Smooth muscle cell (in vitro differentiated cells): ENCODE data around the gene SAMD4B. TPM values are rescaled to one million over a fixed set of nuclear protein-coding genes. Genes with fewer than 3 reads are reported as not detected.

ENCODE experiments used
- DNase-seq: peaks from one replicate; lab custom pipeline; 2025; ENCODE audit not compliant: unreplicated experiment; lab: John Stamatoyannopoulos, UW
- H2AFZ ChIP-seq: fragments of 200-600 bp; sonication (generic); 2 replicates; pipeline ENCODE4 v1.6.0; 2016; ENCODE audit warnings: antibody characterized with exemption, low read depth, mild to moderate bottlenecking
- H3F3A ChIP-seq: fragments of 200-600 bp; sonication (generic); 2 replicates; pipeline ENCODE4 v1.6.0; 2017; ENCODE audit warnings: antibody characterized with exemption, low read depth
- H3K27ac ChIP-seq: fragments of 200-600 bp; sonication (generic); 2 replicates; pipeline ENCODE4 v1.5.1; 2016; ENCODE audit warnings: low read depth, mild to moderate bottlenecking
- H3K27me3 ChIP-seq: fragments of 200-600 bp; sonication (generic); 2 replicates; pipeline ENCODE4 v1.6.1; 2016; ENCODE audit warnings: low read depth, mild to moderate bottlenecking
- H3K36me3 ChIP-seq: fragments of 200-600 bp; sonication (generic); 2 replicates; pipeline ENCODE4 v1.5.1; 2016; ENCODE audit warnings: low read depth
- H3K4me1 ChIP-seq: fragments of 200-600 bp; sonication (generic); 2 replicates; pipeline ENCODE4 v1.5.1; 2016; ENCODE audit warnings: low read depth
- H3K4me2 ChIP-seq: fragments of 200-600 bp; sonication (generic); 2 replicates; pipeline ENCODE4 v1.6.0; 2016; ENCODE audit warnings: mild to moderate bottlenecking
- H3K4me3 ChIP-seq: fragments of 200-600 bp; sonication (generic); 2 replicates; pipeline ENCODE4 v1.5.1; 2016; ENCODE audit warnings: mild to moderate bottlenecking
- H3K79me2 ChIP-seq: fragments of 200-600 bp; sonication (generic); 2 replicates; pipeline ENCODE4 v1.6.0; 2016; ENCODE audit warnings: low read depth, mild to moderate bottlenecking
- H3K9ac ChIP-seq: fragments of 200-600 bp; sonication (generic); 2 replicates; pipeline ENCODE4 v1.6.0; 2016; ENCODE audit warnings: low read depth
- H3K9me3 ChIP-seq: fragments of 200-600 bp; sonication (generic); replicated peaks from 2 replicates; pipeline ENCODE4 v1.5.1; 2016; ENCODE audit warnings: low read depth
- H4K20me1 ChIP-seq: fragments of 200-600 bp; sonication (generic); 2 replicates; pipeline ENCODE4 v1.6.0; 2016; ENCODE audit warnings: low read depth
- WGBS: methylation state at CpG from one replicate; pipeline ENCODE4 v1.1.7; 2016; ENCODE audit warnings: low lambda C conversion rate; 5-methylcytosine and 5-hydroxymethylcytosine counted together
- polyA plus RNA-seq: library from polyadenylated mRNA; unstranded; fragments of >200 nt; fragmentation: Nextera tagmentation; extraction: Ambion mirVana; gene quantifications from 2 replicates; pipeline ENCODE4 v1.2.1, GENCODE V29; 2016
- total RNA-seq: library from RNA; depleted of rRNA; stranded (reverse); fragments of >200 nt; gene quantifications from 2 replicates; pipeline ENCODE4 v1.2.3, GENCODE V29; 2014
- TF ChIP-seq, protein P1 (sequence below): fragments of 200-600 bp; sonication (generic); IDR thresholded peaks from 2 replicates; pipeline ENCODE4 v1.5.1; 2017; ENCODE audit warnings: borderline replicate concordance, mild to moderate bottlenecking, antibody characterized with exemption; ENCODE audit not compliant: insufficient read depth, poor library complexity, severe bottlenecking

The SAMD4B gene
- total and polyA plus RNA-seq, 2 experiments from 2014 or later = 58.3 to 61.8 TPM

DNA sequence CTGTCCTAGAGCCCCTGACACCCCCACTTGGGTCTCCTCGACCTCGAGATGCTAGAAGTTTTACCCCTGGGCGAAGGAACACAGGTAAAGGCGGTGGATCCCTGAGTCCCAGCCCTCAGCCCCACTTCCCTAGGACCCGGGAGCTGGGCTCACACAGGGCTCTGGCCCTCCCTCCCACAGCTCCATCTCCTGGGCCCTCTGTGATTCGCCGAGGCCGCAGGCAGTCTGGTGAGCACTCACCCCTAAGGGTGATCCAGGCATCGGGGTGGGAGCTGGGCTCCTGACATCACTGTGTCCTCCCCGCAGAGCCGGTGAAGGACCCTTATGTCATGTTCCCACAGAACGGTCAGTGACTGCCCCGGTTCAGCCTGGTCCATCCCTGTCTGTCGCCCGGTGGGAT is 78.5 kb downstream of the SAMD4B start:
- no peaks in the 10 kb centered on the region for H3K27me3 ChIP-seq
- no peaks in the 10 kb centered on the region for H3K4me1 ChIP-seq
- WGBS = 98% methylated on average over 15 of the region's 15 CpGs
- DNase-seq = no peak
- peaks cover 10% of the 10 kb centered on the region for H3F3A ChIP-seq
- peaks cover 11% of the 10 kb centered on the region for H4K20me1 ChIP-seq
- no peak overlapping the region for H3K4me3 ChIP-seq
- H2AFZ ChIP-seq = no peak overlapping the region
- H3K9ac ChIP-seq = no peak overlapping the region
- TF ChIP-seq, protein P1, sequence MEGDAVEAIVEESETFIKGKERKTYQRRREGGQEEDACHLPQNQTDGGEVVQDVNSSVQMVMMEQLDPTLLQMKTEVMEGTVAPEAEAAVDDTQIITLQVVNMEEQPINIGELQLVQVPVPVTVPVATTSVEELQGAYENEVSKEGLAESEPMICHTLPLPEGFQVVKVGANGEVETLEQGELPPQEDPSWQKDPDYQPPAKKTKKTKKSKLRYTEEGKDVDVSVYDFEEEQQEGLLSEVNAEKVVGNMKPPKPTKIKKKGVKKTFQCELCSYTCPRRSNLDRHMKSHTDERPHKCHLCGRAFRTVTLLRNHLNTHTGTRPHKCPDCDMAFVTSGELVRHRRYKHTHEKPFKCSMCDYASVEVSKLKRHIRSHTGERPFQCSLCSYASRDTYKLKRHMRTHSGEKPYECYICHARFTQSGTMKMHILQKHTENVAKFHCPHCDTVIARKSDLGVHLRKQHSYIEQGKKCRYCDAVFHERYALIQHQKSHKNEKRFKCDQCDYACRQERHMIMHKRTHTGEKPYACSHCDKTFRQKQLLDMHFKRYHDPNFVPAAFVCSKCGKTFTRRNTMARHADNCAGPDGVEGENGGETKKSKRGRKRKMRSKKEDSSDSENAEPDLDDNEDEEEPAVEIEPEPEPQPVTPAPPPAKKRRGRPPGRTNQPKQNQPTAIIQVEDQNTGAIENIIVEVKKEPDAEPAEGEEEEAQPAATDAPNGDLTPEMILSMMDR = no peak
- no peaks in the 10 kb centered on the region for H3K9me3 ChIP-seq
- H3K27ac ChIP-seq = no peak overlapping the region
- H3K4me2 ChIP-seq = no peak overlapping the region
- no peaks in the 10 kb centered on the region for H3K36me3 ChIP-seq
- H3K79me2 ChIP-seq = peaks cover 24% of the 10 kb centered on the region

DNA sequence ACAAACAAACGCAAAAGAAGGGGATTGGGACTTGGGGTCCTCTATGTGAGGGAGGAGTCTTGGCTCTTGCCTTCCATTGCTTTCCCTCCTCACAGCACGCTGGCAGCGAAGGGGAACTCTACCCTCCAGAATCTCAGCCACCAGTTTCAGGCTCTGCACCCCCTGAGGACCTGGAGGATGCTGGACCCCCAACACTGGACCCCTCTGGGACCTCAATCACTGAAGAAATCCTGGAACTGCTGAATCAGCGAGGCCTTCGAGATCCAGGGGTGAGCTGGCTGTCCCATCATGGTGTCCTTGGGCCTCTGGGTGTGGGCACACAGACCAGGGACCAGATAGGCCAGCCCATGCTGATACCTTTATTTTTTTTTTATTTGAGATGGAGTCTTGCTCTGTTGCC is 79.8 kb downstream of the SAMD4B start:
- peaks cover 18% of the 10 kb centered on the region for H3F3A ChIP-seq
- no peak overlapping the region for H3K4me2 ChIP-seq
- no peak for DNase-seq
- no peak overlapping the region for H3K27ac ChIP-seq
- no peaks in the 10 kb centered on the region for H3K27me3 ChIP-seq
- peaks cover 12% of the 10 kb centered on the region for H3K79me2 ChIP-seq
- H3K36me3 ChIP-seq = no peaks in the 10 kb centered on the region
- no peak overlapping the region for H3K9ac ChIP-seq
- H2AFZ ChIP-seq = no peak overlapping the region
- H3K9me3 ChIP-seq = no peaks in the 10 kb centered on the region
- 97% methylated on average over 5 of the region's 5 CpGs for WGBS
- no peak overlapping the region for H3K4me3 ChIP-seq
- H4K20me1 ChIP-seq = peaks cover under 1% of the 10 kb centered on the region
- TF ChIP-seq, protein P1 = no peak
- H3K4me1 ChIP-seq = no peaks in the 10 kb centered on the region

DNA sequence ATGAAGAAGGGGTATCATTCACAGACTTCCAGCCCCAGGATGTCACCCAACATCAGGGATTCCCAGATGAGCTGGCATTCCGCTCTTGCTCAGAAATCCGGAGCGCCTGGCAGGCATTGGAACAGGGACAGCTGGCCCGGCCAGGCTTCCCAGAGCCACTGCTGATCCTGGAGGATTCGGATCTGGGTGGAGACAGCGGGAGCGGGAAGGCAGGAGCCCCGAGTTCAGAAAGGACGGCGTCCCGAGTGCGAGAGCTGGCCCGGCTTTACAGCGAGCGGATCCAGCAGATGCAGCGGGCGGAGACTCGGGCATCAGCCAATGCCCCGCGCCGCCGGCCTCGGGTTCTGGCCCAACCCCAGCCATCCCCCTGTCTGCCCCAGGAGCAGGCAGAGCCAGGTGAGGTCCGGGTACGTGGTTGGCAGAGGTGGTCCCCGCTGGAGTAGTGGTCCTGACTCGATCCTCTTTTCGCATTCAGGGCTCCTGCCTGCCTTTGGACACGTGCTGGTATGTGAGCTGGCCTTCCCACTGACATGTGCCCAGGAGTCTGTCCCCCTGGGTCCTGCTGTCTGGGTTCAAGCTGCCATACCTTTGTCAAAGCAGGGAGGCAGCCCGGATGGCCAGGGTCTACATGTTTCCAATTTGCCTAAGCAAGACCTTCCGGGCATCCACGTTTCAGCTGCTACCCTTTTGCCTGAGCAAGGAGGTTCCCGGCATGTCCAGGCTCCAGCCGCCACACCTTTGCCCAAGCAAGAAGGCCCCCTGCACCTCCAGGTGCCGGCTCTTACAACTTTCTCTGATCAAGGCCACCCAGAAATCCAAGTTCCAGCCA is 81.3 kb downstream of the SAMD4B start:
- Histone ChIP-seq H3K36me3 (no peaks in the 10 kb centered on the region), H3K9me3 (no peaks in the 10 kb centered on the region)

More for the DNA sequence above, 81.3 kb downstream of the SAMD4B start:
- H2AFZ ChIP-seq = no peak overlapping the region
- peaks cover 10% of the 10 kb centered on the region for H3K79me2 ChIP-seq
- 97% methylated on average over 28 of the region's 35 CpGs for WGBS
- no peak overlapping the region for H3K27ac ChIP-seq
- no peak for DNase-seq
- H3K4me3 ChIP-seq = no peak overlapping the region
- H4K20me1 ChIP-seq = no peaks in the 10 kb centered on the region
- H3K4me2 ChIP-seq = no peak overlapping the region
- H3K27me3 ChIP-seq = no peaks in the 10 kb centered on the region
- peaks cover 3% of the 10 kb centered on the region for H3K4me1 ChIP-seq
- no peak overlapping the region for H3K9ac ChIP-seq
- TF ChIP-seq, protein P1 = no peak
- peaks cover 32% of the 10 kb centered on the region for H3F3A ChIP-seq
